ENCODE results near the gene CFAP92. TPM values are rescaled to one million over a fixed set of nuclear protein-coding genes. Genes with fewer than 3 reads are reported as not detected.
"Not testable (repeated sequence)": the region's sequence is repeated elsewhere in the genome, so short reads cannot be mapped to it uniquely, and the experiment has no call there.

CFAP92 gene
- total and polyA plus RNA-seq, 2 donors = 2.0 to 10.0 TPM

DNA sequence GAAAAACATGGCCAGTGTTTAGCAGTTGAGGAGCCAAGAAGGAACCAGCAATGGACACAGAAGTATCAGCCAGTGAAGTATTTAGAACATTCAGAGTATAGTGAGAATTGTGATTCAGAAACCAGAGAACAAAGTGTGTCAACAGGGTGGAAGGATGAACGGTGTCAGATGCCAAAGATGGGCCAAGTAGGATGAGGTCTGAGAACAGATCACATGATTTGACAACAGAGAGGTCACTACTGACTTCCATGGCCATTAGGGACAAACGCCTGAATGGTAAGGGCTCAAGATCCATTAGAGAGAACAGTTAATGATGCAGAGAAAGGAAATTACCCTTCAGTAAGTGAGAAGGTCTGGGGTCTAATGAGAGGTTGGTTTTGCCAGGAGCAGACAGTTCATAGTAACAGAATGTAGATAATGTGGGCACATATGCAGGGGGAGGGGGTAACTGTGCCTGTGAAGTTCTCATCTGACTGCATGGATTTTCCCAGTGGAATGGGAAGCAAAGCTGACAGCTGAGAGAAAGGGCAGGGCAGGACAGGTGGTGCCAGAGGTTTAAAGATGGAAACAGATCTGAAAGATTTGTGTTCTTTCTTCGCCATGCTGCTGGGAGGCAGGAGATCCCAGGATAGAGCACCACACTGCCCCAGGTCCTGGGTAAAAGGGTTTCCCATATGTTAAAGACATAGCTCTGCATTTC lies 119.2 kb downstream of the CFAP92 start:
- no peak for DNase-seq (ENCODE audit: low read depth in 6 of 9, low spot score in 9 of 9)

GRCh38 chr3:128873244-128874022 lies 120.4 kb downstream of the CFAP92 start:
- Histone ChIP-seq H3K4me3 (ENCODE audit: low read length in 2 of 2) (no peak overlapping the region), H3K27me3 (ENCODE audit: control insufficient read depth in 2 of 2, insufficient read depth in 1 of 2, low read length in 1 of 2) (no peaks in the 10 kb centered on the region), H3K9me3 (ENCODE audit: control insufficient read depth in 2 of 2, insufficient read depth in 1 of 2, low read length in 1 of 2) (no peaks in the 10 kb centered on the region), H3K27ac (ENCODE audit: low read depth in 1 of 2, low read length in 1 of 2) (no peak overlapping the region), H3K4me1 (ENCODE audit: control insufficient read depth in 2 of 2, insufficient read depth in 2 of 2, low read length in 2 of 2) (peaks cover 13 to 18% of the 10 kb centered on the region in 2 donors), H3K36me3 (ENCODE audit: control insufficient read depth in 2 of 2, insufficient read depth in 2 of 2, low read length in 1 of 2) (no peaks in the 10 kb centered on the region)
- no peak for DNase-seq (ENCODE audit: low read depth in 6 of 9, low spot score in 9 of 9)
- WGBS = 84% methylated on average over 8 of the region's 8 CpGs

More for the DNA sequence above, 119.2 kb downstream of the CFAP92 start:
- no peak overlapping the region for H3K27ac ChIP-seq (ENCODE audit: low read depth in 1 of 2, low read length in 1 of 2)
- H3K9me3 ChIP-seq (ENCODE audit: control insufficient read depth in 2 of 2, insufficient read depth in 1 of 2, low read length in 1 of 2) = no peaks in the 10 kb centered on the region
- H3K27me3 ChIP-seq (ENCODE audit: control insufficient read depth in 2 of 2, insufficient read depth in 1 of 2, low read length in 1 of 2) = no peaks in the 10 kb centered on the region
- 85% methylated on average over 3 of the region's 3 CpGs for WGBS
- H3K36me3 ChIP-seq (ENCODE audit: control insufficient read depth in 2 of 2, insufficient read depth in 2 of 2, low read length in 1 of 2) = no peaks in the 10 kb centered on the region
- H3K4me3 ChIP-seq (ENCODE audit: low read length in 2 of 2) = no peak overlapping the region
- H3K4me1 ChIP-seq (ENCODE audit: control insufficient read depth in 2 of 2, insufficient read depth in 2 of 2, low read length in 2 of 2) = peaks cover 15 to 22% of the 10 kb centered on the region in 2 donors

- Histone ChIP-seq H3K4me3 (ENCODE audit: low read length in 2 of 2) (no peak overlapping the region), H3K4me1 (ENCODE audit: control insufficient read depth in 2 of 2, insufficient read depth in 2 of 2, low read length in 2 of 2) (peaks cover 7 to 11% of the 10 kb centered on the region in 2 donors), H3K36me3 (ENCODE audit: control insufficient read depth in 2 of 2, insufficient read depth in 2 of 2, low read length in 1 of 2) (no peaks in the 10 kb centered on the region), H3K27ac (ENCODE audit: low read depth in 1 of 2, low read length in 1 of 2) (no peak overlapping the region), H3K9me3 (ENCODE audit: control insufficient read depth in 2 of 2, insufficient read depth in 1 of 2, low read length in 1 of 2) (no peaks in the 10 kb centered on the region), H3K27me3 (ENCODE audit: control insufficient read depth in 2 of 2, insufficient read depth in 1 of 2, low read length in 1 of 2) (no peaks in the 10 kb centered on the region)
- no peak for DNase-seq (ENCODE audit: low read depth in 6 of 9, low spot score in 9 of 9)
- WGBS = 97% methylated on average over 8 of the region's 8 CpGs
Observed at GRCh38 chr3:128872744-128873143, 121.1 kb downstream of the CFAP92 start.

DNA sequence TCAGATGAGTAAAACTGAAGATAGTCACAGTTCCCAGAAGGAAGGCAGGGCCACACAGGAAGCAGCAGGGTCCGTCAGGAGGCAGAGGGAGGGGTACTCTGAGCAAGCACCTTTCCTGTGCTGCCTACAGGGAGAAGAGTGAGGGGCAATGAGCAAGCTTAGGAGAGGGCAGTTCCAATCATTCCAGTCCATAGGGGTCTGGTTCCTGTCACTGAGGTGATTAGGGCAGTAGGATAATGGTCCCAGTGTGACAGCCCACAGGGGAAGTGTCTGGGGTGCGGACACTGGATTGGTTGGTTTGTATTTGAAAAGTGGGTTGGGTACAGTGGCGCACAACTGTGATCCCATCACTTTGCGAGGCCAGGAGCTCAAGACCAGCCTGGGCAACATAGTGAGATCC lies 121.6 kb downstream of the CFAP92 start:
- peaks cover 4 to 12% of the 10 kb centered on the region in 2 donors for H3K4me1 ChIP-seq (ENCODE audit: control insufficient read depth in 2 of 2, insufficient read depth in 2 of 2, low read length in 2 of 2)
- no peak overlapping the region for H3K4me3 ChIP-seq (ENCODE audit: low read length in 2 of 2)
- WGBS = 90% methylated on average over 4 of the region's 4 CpGs
- no peak for DNase-seq (ENCODE audit: low read depth in 6 of 9, low spot score in 9 of 9)
- no peaks in the 10 kb centered on the region for H3K27me3 ChIP-seq (ENCODE audit: control insufficient read depth in 2 of 2, insufficient read depth in 1 of 2, low read length in 1 of 2)
- H3K9me3 ChIP-seq (ENCODE audit: control insufficient read depth in 2 of 2, insufficient read depth in 1 of 2, low read length in 1 of 2) = no peaks in the 10 kb centered on the region
- no peaks in the 10 kb centered on the region for H3K36me3 ChIP-seq (ENCODE audit: control insufficient read depth in 2 of 2, insufficient read depth in 2 of 2, low read length in 1 of 2)
- H3K27ac ChIP-seq (ENCODE audit: low read depth in 1 of 2, low read length in 1 of 2) = no peak overlapping the region

- Histone ChIP-seq H3K36me3 (ENCODE audit: control insufficient read depth in 2 of 2, insufficient read depth in 2 of 2, low read length in 1 of 2) (no peaks in the 10 kb centered on the region), H3K27me3 (ENCODE audit: control insufficient read depth in 2 of 2, insufficient read depth in 1 of 2, low read length in 1 of 2) (no peaks in the 10 kb centered on the region), H3K9me3 (ENCODE audit: control insufficient read depth in 2 of 2, insufficient read depth in 1 of 2, low read length in 1 of 2) (no peaks in the 10 kb centered on the region), H3K4me3 (ENCODE audit: low read length in 2 of 2) (no peak overlapping the region), H3K27ac (ENCODE audit: low read depth in 1 of 2, low read length in 1 of 2) (no peak overlapping the region), H3K4me1 (ENCODE audit: control insufficient read depth in 2 of 2, insufficient read depth in 2 of 2, low read length in 2 of 2) (peaks cover 0 to 11% of the 10 kb centered on the region in 2 donors)
- no peak for DNase-seq (ENCODE audit: low read depth in 6 of 9, low spot score in 9 of 9)
- WGBS = over 99% methylated on average over 4 of the region's 4 CpGs
Observed at GRCh38 chr3:128870347-128870746, 123.5 kb downstream of the CFAP92 start.

GRCh38 chr3:128867200-128868125 lies 126.4 kb downstream of the CFAP92 start:
- peaks cover 0 to 18% of the 10 kb centered on the region in 2 donors for H3K4me1 ChIP-seq (ENCODE audit: control insufficient read depth in 2 of 2, insufficient read depth in 2 of 2, low read length in 2 of 2)
- no peaks in the 10 kb centered on the region for H3K9me3 ChIP-seq (ENCODE audit: control insufficient read depth in 2 of 2, insufficient read depth in 1 of 2, low read length in 1 of 2)
- DNase-seq (ENCODE audit: low read depth in 6 of 9, low spot score in 9 of 9) = peak in 1 of 9 donors; percentile 32
- H3K36me3 ChIP-seq (ENCODE audit: control insufficient read depth in 2 of 2, insufficient read depth in 2 of 2, low read length in 1 of 2) = no peaks in the 10 kb centered on the region
- H3K27ac ChIP-seq (ENCODE audit: low read depth in 1 of 2, low read length in 1 of 2) = no peak overlapping the region
- WGBS = 87% methylated on average over 4 of the region's 4 CpGs
- H3K27me3 ChIP-seq (ENCODE audit: control insufficient read depth in 2 of 2, insufficient read depth in 1 of 2, low read length in 1 of 2) = no peaks in the 10 kb centered on the region
- H3K4me3 ChIP-seq (ENCODE audit: low read length in 2 of 2) = no peak overlapping the region

- not testable (repeated sequence) for DNase-seq (ENCODE audit: low read depth in 6 of 9, low spot score in 9 of 9); H3K27ac ChIP-seq (ENCODE audit: low read depth in 1 of 2, low read length in 1 of 2); H3K4me3 ChIP-seq (ENCODE audit: low read length in 2 of 2); H3K36me3 ChIP-seq (ENCODE audit: control insufficient read depth in 2 of 2, insufficient read depth in 2 of 2, low read length in 1 of 2); H3K27me3 ChIP-seq (ENCODE audit: control insufficient read depth in 2 of 2, insufficient read depth in 1 of 2, low read length in 1 of 2)
- peaks cover 0 to 13% of the 10 kb centered on the region in 2 donors for H3K9me3 ChIP-seq (ENCODE audit: control insufficient read depth in 2 of 2, insufficient read depth in 1 of 2, low read length in 1 of 2)
- peaks cover 0 to 18% of the 10 kb centered on the region in 2 donors for H3K4me1 ChIP-seq (ENCODE audit: control insufficient read depth in 2 of 2, insufficient read depth in 2 of 2, low read length in 2 of 2)
- 80% methylated on average over 23 of the region's 25 CpGs for WGBS
Observed at GRCh38 chr3:128864849-128865804, 128.7 kb downstream of the CFAP92 start.

- Histone ChIP-seq H3K27ac (ENCODE audit: low read depth in 1 of 2, low read length in 1 of 2) (no peak overlapping the region), H3K4me1 (ENCODE audit: control insufficient read depth in 2 of 2, insufficient read depth in 2 of 2, low read length in 2 of 2) (peaks cover 0 to 18% of the 10 kb centered on the region in 2 donors), H3K4me3 (ENCODE audit: low read length in 2 of 2) (no peak overlapping the region), H3K9me3 (ENCODE audit: control insufficient read depth in 2 of 2, insufficient read depth in 1 of 2, low read length in 1 of 2) (peaks cover 2 to 20% of the 10 kb centered on the region in 2 donors), H3K36me3 (ENCODE audit: control insufficient read depth in 2 of 2, insufficient read depth in 2 of 2, low read length in 1 of 2) (no peaks in the 10 kb centered on the region), H3K27me3 (ENCODE audit: control insufficient read depth in 2 of 2, insufficient read depth in 1 of 2, low read length in 1 of 2) (no peaks in the 10 kb centered on the region)
- WGBS = 39% methylated on average over 11 of the region's 11 CpGs
- DNase-seq (ENCODE audit: low read depth in 6 of 9, low spot score in 9 of 9) = no peak
Observed at GRCh38 chr3:128864351-128864811, 129.5 kb downstream of the CFAP92 start.

Measured in thymus (tissue), 11 donors.